HG02763 (cell line): ENCODE data around the gene JMJD1C.
A peak's percentile ranks its signal among the peaks of the same experiment; 100 is the strongest.

ENCODE experiments used
- ATAC-seq: cut with Tn5 transposase; IDR thresholded peaks from one replicate; pipeline ENCODE4 v1.9.1; 2021; ENCODE audit warnings: mild to moderate bottlenecking, moderate library complexity; ENCODE audit not compliant: unreplicated experiment

JMJD1C gene

GRCh38 chr10:63483983-63484382 lies 18.2 kb upstream of the JMJD1C start:
- no peak for ATAC-seq

- ATAC-seq, result no peak
Measured at GRCh38 chr10:63481815-63482421, 16.1 kb upstream of the JMJD1C start.

GRCh38 chr10:63480237-63480636 lies 14.5 kb upstream of the JMJD1C start:
- ATAC-seq, result no peak

- ATAC-seq, result no peak
Measured at GRCh38 chr10:63478564-63478963, 12.8 kb upstream of the JMJD1C start.

- ATAC-seq, result no peak
Measured at GRCh38 chr10:63477927-63478326, 12.2 kb upstream of the JMJD1C start.

- no peak for ATAC-seq
Measured at GRCh38 chr10:63474488-63474887, 8.7 kb upstream of the JMJD1C start.

GRCh38 chr10:63470928-63471327 lies 5.2 kb upstream of the JMJD1C start:
- no peak for ATAC-seq

- ATAC-seq, result no peak
Measured at GRCh38 chr10:63468947-63469346, 3.2 kb upstream of the JMJD1C start.

- ATAC-seq, result no peak
Measured at GRCh38 chr10:63467841-63468240, 2.1 kb upstream of the JMJD1C start.

GRCh38 chr10:63466144-63466935 lies 563 bp upstream of the JMJD1C start:
- peak; percentile 30 for ATAC-seq

- peak; percentile 52 for ATAC-seq
Measured at GRCh38 chr10:63464402-63465292, 1.1 kb downstream of the JMJD1C start.

- no peak for ATAC-seq
Measured at GRCh38 chr10:63462442-63462841, 3.3 kb downstream of the JMJD1C start.

- no peak for ATAC-seq
Measured at GRCh38 chr10:63458177-63458576, 7.6 kb downstream of the JMJD1C start.

GRCh38 chr10:63457594-63457993 lies 8.2 kb downstream of the JMJD1C start:
- ATAC-seq, result no peak

GRCh38 chr10:63456437-63457210 lies 9.2 kb downstream of the JMJD1C start:
- no peak for ATAC-seq

- ATAC-seq, result no peak
Measured at GRCh38 chr10:63455507-63455906, 10.3 kb downstream of the JMJD1C start.

- ATAC-seq, result no peak
Measured at GRCh38 chr10:63454631-63455030, 11.1 kb downstream of the JMJD1C start.

- no peak for ATAC-seq
Measured at GRCh38 chr10:63452524-63452923, 13.3 kb downstream of the JMJD1C start.

- ATAC-seq, result no peak
Measured at GRCh38 chr10:63446716-63447440, 18.9 kb downstream of the JMJD1C start.

- ATAC-seq, result no peak
Measured at GRCh38 chr10:63441404-63441803, 24.4 kb downstream of the JMJD1C start.
